ENCODE data around the gene TP63.

The TP63 gene

GRCh38 chr3:189772584-189772983 lies 141.4 kb downstream of the TP63 start:
- POLR2A ChIA-PET = no interaction called here
- TF ChIP-seq CTCF (IDR thresholded peaks at IDR 0.05; ENCODE audit: insufficient read depth, low read length, missing control alignments) = no peak
- H3K4me3 ChIP-seq (ENCODE audit: low read depth, low read length) = peak overlapping the region; percentile 9; the same call in 1 of the 2 replicates
- DNase-seq (ENCODE audit: low read depth, low spot score) = no peak
- CTCF ChIA-PET = interaction anchor here (1.0 to 2.3 kb wide), 2 partner anchors 15 to 178 kb away, joined by 4 to 13 read pairs; no protein-coding TSS in a partner anchor

- CTCF ChIA-PET = interaction anchor here (1.0 to 2.3 kb wide), 2 partner anchors 14 to 177 kb away, joined by 4 to 13 read pairs; no protein-coding TSS in a partner anchor
- POLR2A ChIA-PET = no interaction called here
- no peak for TF ChIP-seq CTCF (IDR thresholded peaks at IDR 0.05; ENCODE audit: insufficient read depth, low read length, missing control alignments)
- DNase-seq (ENCODE audit: low read depth, low spot score) = peak; percentile 66
- H3K4me3 ChIP-seq (ENCODE audit: low read depth, low read length) = peak overlapping the region; percentile 9; the same call in 1 of the 2 replicates
Observed at GRCh38 chr3:189773056-189773455, 141.9 kb downstream of the TP63 start.

- DNase-seq (ENCODE audit: low read depth, low spot score) = no peak
- CTCF ChIA-PET = no interaction called here
- TF ChIP-seq CTCF (IDR thresholded peaks at IDR 0.05; ENCODE audit: insufficient read depth, low read length, missing control alignments) = no peak
- no peak overlapping the region for H3K4me3 ChIP-seq (ENCODE audit: low read depth, low read length)
- POLR2A ChIA-PET = no interaction called here
Observed at GRCh38 chr3:189776149-189776824, 145.1 kb downstream of the TP63 start.

GRCh38 chr3:189778340-189778950 lies 147.3 kb downstream of the TP63 start:
- ChIA-PET CTCF (interaction anchor here (1.3 kb wide), 1 partner anchor 12 kb away, joined by 4 read pairs; no protein-coding TSS in a partner anchor), POLR2A (no interaction called here)
- no peak for TF ChIP-seq CTCF (IDR thresholded peaks at IDR 0.05; ENCODE audit: insufficient read depth, low read length, missing control alignments)
- H3K4me3 ChIP-seq (ENCODE audit: low read depth, low read length) = no peak overlapping the region
- no peak for DNase-seq (ENCODE audit: low read depth, low spot score)

- ChIA-PET POLR2A (no interaction called here), CTCF (interaction anchor here (1.3 kb wide), 1 partner anchor 12 kb away, joined by 4 read pairs; no protein-coding TSS in a partner anchor)
- TF ChIP-seq CTCF (IDR thresholded peaks at IDR 0.05; ENCODE audit: insufficient read depth, low read length, missing control alignments) = no peak
- no peak for DNase-seq (ENCODE audit: low read depth, low spot score)
- no peak overlapping the region for H3K4me3 ChIP-seq (ENCODE audit: low read depth, low read length)
Observed at GRCh38 chr3:189779166-189779565, 148.0 kb downstream of the TP63 start.

GRCh38 chr3:189780546-189781270 lies 149.5 kb downstream of the TP63 start:
- DNase-seq (ENCODE audit: low read depth, low spot score) = no peak
- ChIA-PET CTCF (interaction anchor here (1.1 kb wide), 1 partner anchor 512 kb away, joined by 3 read pairs; no protein-coding TSS in a partner anchor), POLR2A (no interaction called here)
- no peak overlapping the region for H3K4me3 ChIP-seq (ENCODE audit: low read depth, low read length)
- TF ChIP-seq CTCF (IDR thresholded peaks at IDR 0.05; ENCODE audit: insufficient read depth, low read length, missing control alignments) = no peak

All from AG04449 (cell line).